Stimulated activated naive CD8-positive, alpha-beta T cell treated with anti-CD3 and anti-CD28 coated beads, Interleukin-15, amount 100 ng/mL, for 72 hours (primary cell): ENCODE data around the gene MCMBP.
"Not testable (repeated sequence)": the region's sequence is repeated elsewhere in the genome, so short reads cannot be mapped to it uniquely, and the experiment has no call there.

ENCODE experiments used
- ATAC-seq: fragments of 150-1000 bp; cut with Tn5 transposase; 2 replicates; pipeline ENCODE4 v1.10.0; 2021; ENCODE audit warnings: mild to moderate bottlenecking, moderate library complexity
- DNase-seq, 2 donors: peaks; one replicate each; pipeline ENCODE4 v3.0.0; 2021 to 2022
- H3K27ac Mint-ChIP-seq, 2 donors: one replicate each; pipeline ENCODE4 v1.8.0; 2022; ENCODE audit warnings: mild to moderate bottlenecking in 2 of 2, mixed read lengths in 2 of 2, moderate library complexity in 2 of 2
- H3K27me3 Mint-ChIP-seq: one replicate; pipeline ENCODE4 v1.8.0; 2022; ENCODE audit warnings: mixed read lengths
- H3K4me1 Mint-ChIP-seq: one replicate; pipeline ENCODE4 v1.8.0; 2022; ENCODE audit warnings: mild to moderate bottlenecking, mixed read lengths
- H3K4me3 Mint-ChIP-seq, 2 donors: one replicate each; pipeline ENCODE4 v1.8.0; 2022; ENCODE audit warnings: mild to moderate bottlenecking in 2 of 2, mixed read lengths in 2 of 2, moderate library complexity in 1 of 2
- H3K9me3 Mint-ChIP-seq, 2 donors: one replicate each; pipeline ENCODE4 v1.8.0; 2022; ENCODE audit warnings: mixed read lengths in 2 of 2

The MCMBP gene, protein sequence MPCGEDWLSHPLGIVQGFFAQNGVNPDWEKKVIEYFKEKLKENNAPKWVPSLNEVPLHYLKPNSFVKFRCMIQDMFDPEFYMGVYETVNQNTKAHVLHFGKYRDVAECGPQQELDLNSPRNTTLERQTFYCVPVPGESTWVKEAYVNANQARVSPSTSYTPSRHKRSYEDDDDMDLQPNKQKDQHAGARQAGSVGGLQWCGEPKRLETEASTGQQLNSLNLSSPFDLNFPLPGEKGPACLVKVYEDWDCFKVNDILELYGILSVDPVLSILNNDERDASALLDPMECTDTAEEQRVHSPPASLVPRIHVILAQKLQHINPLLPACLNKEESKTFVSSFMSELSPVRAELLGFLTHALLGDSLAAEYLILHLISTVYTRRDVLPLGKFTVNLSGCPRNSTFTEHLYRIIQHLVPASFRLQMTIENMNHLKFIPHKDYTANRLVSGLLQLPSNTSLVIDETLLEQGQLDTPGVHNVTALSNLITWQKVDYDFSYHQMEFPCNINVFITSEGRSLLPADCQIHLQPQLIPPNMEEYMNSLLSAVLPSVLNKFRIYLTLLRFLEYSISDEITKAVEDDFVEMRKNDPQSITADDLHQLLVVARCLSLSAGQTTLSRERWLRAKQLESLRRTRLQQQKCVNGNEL

DNA sequence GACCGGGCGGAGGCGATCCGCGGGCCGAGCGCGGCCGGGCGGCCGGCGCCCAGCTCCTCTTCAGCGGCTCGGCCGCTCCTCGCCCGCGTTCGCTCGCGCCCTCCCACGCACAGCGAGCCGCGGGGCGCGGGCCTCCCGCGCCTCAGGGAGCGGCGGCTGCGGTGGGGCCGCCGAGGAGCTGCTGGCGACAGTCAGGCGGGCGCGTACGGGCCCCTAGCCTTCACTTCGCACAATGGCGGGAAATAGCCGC is at the start of gene MCMBP:
Gene MCMBP (minus strand): TSS at position 234 of the 250 bp plus-strand sequence. CDS start 259 bp downstream, outside the sequence.
- H3K4me1 Mint-ChIP-seq: peaks cover 50% of the 10 kb centered on the region
- H3K4me3 Mint-ChIP-seq: peak within 1 kb of the TSS; percentile 86 to 88
- no peaks in the 10 kb centered on the region for H3K27me3 Mint-ChIP-seq
- peak within 1 kb of the TSS; percentile 73 to 95 for H3K27ac Mint-ChIP-seq
- no peaks in the 10 kb centered on the region for H3K9me3 Mint-ChIP-seq
- ATAC-seq (no peak), DNase-seq (no peak)

DNA sequence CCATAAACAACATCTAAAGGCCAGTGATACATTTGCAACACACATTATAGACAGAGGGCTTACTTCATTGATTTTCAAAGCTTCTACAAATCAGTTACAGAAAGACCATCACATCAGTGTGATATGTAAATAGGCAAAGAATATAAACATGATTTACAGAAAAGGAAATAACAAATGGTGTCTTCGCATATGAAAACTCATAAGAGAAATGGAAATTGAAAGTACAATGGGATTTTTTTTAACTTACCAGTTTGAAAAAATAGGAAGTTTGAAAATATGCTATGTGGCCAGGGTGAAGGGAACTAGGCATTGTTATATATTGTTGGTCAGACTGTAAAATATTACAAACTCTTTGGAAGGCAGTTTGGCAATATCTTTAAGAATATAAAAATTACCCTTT is 47.2 kb upstream of the MCMBP start:
- Mint-ChIP-seq H3K4me3 (no peak overlapping the region), H3K27me3 (no peaks in the 10 kb centered on the region)

GRCh38 chr10:119919271-119919670 is 46.6 kb upstream of the MCMBP start:
- DNase-seq: no peak
- Mint-ChIP-seq H3K27me3 (no peaks in the 10 kb centered on the region), H3K4me3 (no peak overlapping the region)

More for the DNA sequence above, 47.2 kb upstream of the MCMBP start:
- peaks cover 16% of the 10 kb centered on the region for H3K4me1 Mint-ChIP-seq
- H3K9me3 Mint-ChIP-seq: no peaks in the 10 kb centered on the region
- ATAC-seq: no peak
- no peak for DNase-seq
- H3K27ac Mint-ChIP-seq: peak overlapping the region; percentile 48 to 88

DNA sequence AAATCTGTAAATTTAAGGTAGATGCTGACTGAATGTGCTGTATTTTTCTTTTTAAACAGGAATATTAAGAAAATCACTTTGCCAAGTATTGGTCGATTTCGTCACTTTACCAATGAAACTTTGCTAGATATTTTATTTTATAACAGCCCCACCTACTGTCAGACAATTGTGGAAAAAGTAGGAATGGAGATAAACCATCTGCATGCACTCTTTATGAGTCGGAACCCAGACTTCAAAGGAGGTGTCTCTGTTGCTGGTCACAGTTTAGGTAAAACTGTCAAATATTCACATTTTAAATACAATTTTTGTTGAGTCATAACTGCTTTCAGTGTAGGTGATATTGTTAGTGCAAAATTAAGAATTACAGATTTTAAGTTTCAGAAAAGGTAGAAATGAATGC is 45.1 kb upstream of the MCMBP start:
- no peak overlapping the region for H3K4me3 Mint-ChIP-seq
- H3K27me3 Mint-ChIP-seq: no peaks in the 10 kb centered on the region
- no peak overlapping the region for H3K27ac Mint-ChIP-seq
- DNase-seq: no peak
- ATAC-seq: no peak
- H3K4me1 Mint-ChIP-seq: peaks cover 16% of the 10 kb centered on the region
- H3K9me3 Mint-ChIP-seq: no peaks in the 10 kb centered on the region

More at GRCh38 chr10:119919271-119919670, 46.6 kb upstream of the MCMBP start:
- H3K27ac Mint-ChIP-seq: peak overlapping the region in 1 of 2 donors; percentile 48
- H3K4me1 Mint-ChIP-seq: peaks cover 16% of the 10 kb centered on the region
- no peak for ATAC-seq
- H3K9me3 Mint-ChIP-seq: no peaks in the 10 kb centered on the region

GRCh38 chr10:119910689-119911088 is 38.0 kb upstream of the MCMBP start:
- DNase-seq (no peak), ATAC-seq (no peak)
- no peaks in the 10 kb centered on the region for H3K27me3 Mint-ChIP-seq

DNA sequence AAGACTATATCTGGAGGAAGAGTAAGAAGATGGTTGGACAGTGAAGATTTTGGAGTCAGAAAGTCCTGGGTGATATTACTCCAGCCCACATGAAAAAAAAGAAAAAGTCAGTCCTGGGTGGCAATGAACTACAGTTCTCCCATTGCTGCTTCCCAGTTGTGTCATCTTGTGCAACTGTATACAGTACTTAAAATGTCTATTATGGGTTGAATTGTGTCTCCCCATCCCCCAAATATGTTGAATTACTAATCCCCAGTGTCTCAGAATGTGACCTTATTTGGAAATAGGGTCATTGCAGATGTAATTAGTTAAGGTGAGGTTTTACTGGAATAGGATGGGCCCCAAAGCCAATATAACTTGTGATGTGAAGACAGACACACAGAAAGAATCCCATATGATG is 35.5 kb upstream of the MCMBP start:
- no peaks in the 10 kb centered on the region for H3K9me3 Mint-ChIP-seq
- no peak for ATAC-seq

More at GRCh38 chr10:119910689-119911088, 38.0 kb upstream of the MCMBP start:
- Mint-ChIP-seq H3K27ac (no peak overlapping the region), H3K9me3 (no peaks in the 10 kb centered on the region), H3K4me3 (no peak overlapping the region), H3K4me1 (no peaks in the 10 kb centered on the region)

DNA sequence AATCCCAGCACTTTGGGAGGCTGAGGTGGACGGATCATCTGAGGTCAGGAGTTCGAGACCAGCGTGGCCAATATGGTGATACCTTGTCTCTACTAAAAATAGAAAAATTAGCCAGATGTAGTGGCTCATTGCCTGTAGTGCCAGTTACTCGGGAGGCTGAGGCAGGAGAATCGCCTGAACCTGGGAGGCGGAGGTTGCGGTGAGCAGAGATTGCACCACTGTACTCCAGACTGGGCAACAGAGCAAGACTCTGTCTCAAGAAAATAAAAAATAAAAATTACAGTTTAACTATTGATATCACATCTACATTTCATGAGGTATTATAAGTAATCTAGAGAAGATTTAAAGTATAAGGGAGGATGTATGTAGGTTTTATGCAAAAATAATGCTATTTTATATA is 35.1 kb upstream of the MCMBP start:
- not testable (repeated sequence) for DNase-seq, H3K4me1 Mint-ChIP-seq, H3K4me3 Mint-ChIP-seq, H3K27ac Mint-ChIP-seq, H3K9me3 Mint-ChIP-seq, H3K27me3 Mint-ChIP-seq, ATAC-seq

More for the DNA sequence above, 35.5 kb upstream of the MCMBP start:
- Mint-ChIP-seq H3K4me1 (no peaks in the 10 kb centered on the region), H3K27me3 (no peaks in the 10 kb centered on the region), H3K4me3 (no peak overlapping the region), H3K27ac (no peak overlapping the region)
- no peak for DNase-seq

DNA sequence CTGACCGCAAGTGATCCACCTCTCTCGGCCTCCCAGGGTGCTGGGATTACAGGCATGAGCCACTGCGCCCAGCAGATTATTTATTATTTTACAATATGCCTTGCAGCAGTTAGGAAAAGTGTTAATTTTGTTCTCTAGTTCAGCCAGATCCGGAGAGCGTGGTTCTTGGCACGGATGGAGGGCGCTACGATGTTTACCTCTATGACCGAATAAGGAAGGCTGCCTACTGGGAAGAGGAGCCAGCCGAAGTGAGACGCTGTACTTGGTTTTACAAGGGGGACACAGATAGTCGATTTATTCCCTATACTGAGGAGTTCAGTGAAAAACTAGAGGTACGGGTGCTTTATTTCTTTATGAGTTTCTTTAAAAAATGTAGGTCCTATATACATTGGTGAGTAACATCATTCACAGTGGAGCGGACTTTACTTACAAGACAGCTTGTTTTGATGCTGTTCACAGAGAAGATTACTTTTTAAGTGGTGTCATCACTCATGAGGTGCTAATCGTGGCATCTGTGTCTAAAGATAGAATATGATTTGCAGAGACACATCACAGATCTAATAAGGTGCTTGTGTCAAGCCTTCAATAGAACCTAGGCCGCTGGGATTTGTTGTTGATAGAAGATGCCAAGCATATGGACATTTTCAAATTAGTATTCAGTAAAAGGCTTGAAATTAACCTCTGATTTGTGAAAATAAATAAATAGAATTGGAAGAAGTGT is 31.5 kb upstream of the MCMBP start:
- ATAC-seq (no peak), DNase-seq (no peak)
- no peak overlapping the region for H3K4me3 Mint-ChIP-seq
- H3K4me1 Mint-ChIP-seq: peaks cover 7% of the 10 kb centered on the region
- no peak overlapping the region for H3K27ac Mint-ChIP-seq
- H3K9me3 Mint-ChIP-seq: no peaks in the 10 kb centered on the region
- no peaks in the 10 kb centered on the region for H3K27me3 Mint-ChIP-seq

GRCh38 chr10:119898577-119898976 is 25.9 kb upstream of the MCMBP start:
- Mint-ChIP-seq H3K27ac (peak overlapping the region in 1 of 2 donors; percentile 1), H3K27me3 (no peaks in the 10 kb centered on the region), H3K4me3 (no peak overlapping the region), H3K4me1 (peaks cover 51% of the 10 kb centered on the region), H3K9me3 (no peaks in the 10 kb centered on the region)
- no peak for DNase-seq
- ATAC-seq: no peak

DNA sequence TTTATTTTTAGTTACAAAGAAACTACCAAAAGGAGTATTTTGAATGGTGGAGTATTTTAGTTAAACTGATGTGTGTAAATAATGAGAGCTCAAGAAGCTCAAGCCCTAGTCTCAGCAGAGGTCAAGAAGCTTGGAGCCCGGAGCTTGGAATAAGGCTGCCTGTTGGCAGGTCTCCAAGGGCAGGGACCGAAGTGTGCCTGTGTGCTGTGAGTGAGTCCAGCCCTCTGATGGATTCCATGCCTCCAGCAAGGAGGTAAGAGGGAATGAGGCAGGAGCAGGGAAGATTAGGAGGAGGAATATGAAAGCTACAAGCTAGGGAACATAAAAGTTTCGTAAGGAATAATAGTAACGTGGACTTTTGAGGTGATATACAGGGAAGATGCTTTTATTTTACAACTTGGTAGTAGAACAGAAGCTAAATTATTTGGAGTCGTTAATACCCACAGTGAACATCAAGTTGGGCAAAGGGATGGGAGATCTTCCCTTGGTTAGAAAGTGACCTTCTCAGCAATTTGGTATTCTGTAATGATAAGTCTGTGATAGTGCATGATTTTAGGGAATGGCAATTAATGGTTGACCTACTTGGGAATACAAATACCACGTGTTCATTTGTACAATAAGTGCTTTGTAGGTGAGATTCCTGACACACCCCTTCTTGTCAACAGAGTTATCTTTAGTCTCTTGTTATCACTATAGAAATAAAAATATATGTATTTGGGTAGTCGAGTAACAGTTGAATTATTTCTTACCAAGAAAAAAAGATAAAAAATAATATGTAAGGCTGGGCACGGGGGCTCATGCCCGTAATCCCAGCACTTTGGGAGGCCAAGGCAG is 24.5 kb upstream of the MCMBP start:
- Mint-ChIP-seq H3K9me3 (no peaks in the 10 kb centered on the region), H3K4me1 (peaks cover 57% of the 10 kb centered on the region), H3K4me3 (no peak overlapping the region), H3K27me3 (no peaks in the 10 kb centered on the region), H3K27ac (no peak overlapping the region)
- ATAC-seq: no peak
- DNase-seq: no peak

- DNase-seq (no peak), ATAC-seq (no peak)
- H3K27me3 Mint-ChIP-seq: no peaks in the 10 kb centered on the region
- peak overlapping the region; percentile 42 to 53 for H3K27ac Mint-ChIP-seq
- no peaks in the 10 kb centered on the region for H3K9me3 Mint-ChIP-seq
- H3K4me1 Mint-ChIP-seq: peaks cover 60% of the 10 kb centered on the region
- H3K4me3 Mint-ChIP-seq: peak overlapping the region in 1 of 2 donors; percentile 7
Observed at GRCh38 chr10:119896061-119896655, 23.5 kb upstream of the MCMBP start.

DNA sequence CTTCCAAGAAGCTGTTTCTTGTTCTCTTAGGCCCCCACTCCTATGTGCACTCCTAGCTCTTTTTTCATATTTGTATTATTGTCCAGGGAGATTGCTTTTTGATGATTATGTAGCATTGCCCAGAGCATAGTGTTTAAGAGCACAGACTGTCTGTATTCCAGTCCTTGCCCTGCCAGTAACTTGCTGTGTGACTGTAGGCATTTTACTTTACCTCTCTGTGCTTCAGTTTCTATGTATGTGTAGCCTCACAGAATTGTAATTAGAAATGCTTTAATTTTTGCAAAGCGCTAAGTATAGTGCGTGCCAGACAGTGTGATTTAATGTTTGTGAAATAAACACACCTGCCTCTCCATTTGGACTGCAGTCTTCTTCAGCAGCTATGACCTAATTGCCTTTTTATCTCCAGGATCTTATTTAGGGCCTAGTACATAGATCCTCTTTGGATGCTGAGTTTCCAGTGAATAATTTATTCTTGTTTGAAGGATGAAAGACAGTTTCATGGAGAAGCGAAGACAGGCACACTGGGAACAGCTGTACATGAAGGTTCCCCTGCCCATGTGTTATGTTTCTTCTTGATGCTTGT is 21.3 kb upstream of the MCMBP start:
- ATAC-seq (no peak), DNase-seq (no peak)
- Mint-ChIP-seq H3K27me3 (no peaks in the 10 kb centered on the region), H3K4me3 (peak overlapping the region; percentile 96 to 99), H3K4me1 (peaks cover 53% of the 10 kb centered on the region), H3K9me3 (peaks cover 0 to 5% of the 10 kb centered on the region in 2 donors), H3K27ac (peak overlapping the region; percentile 2 to 70)

- peak; percentile 3 for ATAC-seq
- peak overlapping the region; percentile 96 to 99 for H3K4me3 Mint-ChIP-seq
- DNase-seq: no peak
- H3K9me3 Mint-ChIP-seq: peaks cover 0 to 5% of the 10 kb centered on the region in 2 donors
- H3K27ac Mint-ChIP-seq: peak overlapping the region; percentile 97 to 99
- no peaks in the 10 kb centered on the region for H3K27me3 Mint-ChIP-seq
- H3K4me1 Mint-ChIP-seq: peaks cover 52% of the 10 kb centered on the region
Observed at GRCh38 chr10:119893074-119893473, 20.4 kb upstream of the MCMBP start.

- DNase-seq (peak; percentile 89 to 95), ATAC-seq (peak; percentile 99)
- Mint-ChIP-seq H3K4me3 (peak within 1 kb of the TSS; percentile 96 to 99), H3K4me1 (peaks cover 52% of the 10 kb centered on the region), H3K27ac (peak within 1 kb of the TSS; percentile 97 to 99), H3K27me3 (no peaks in the 10 kb centered on the region), H3K9me3 (peaks cover 0 to 5% of the 10 kb centered on the region in 2 donors)
Observed at GRCh38 chr10:119892188-119893065, 19.8 kb upstream of the MCMBP start, which contains the start of gene SEC23IP. Gene SEC23IP (plus strand): TSS chr10:119892730. CDS start chr10:119892783, 53 bp downstream.
